Central memory CD4-positive, alpha-beta T cell (primary cell): ENCODE results near the gene CEP85L.

ENCODE experiments used
- DNase-seq: peaks from one replicate; pipeline ENCODE4 v3.0.0; 2022

The CEP85L gene

DNA sequence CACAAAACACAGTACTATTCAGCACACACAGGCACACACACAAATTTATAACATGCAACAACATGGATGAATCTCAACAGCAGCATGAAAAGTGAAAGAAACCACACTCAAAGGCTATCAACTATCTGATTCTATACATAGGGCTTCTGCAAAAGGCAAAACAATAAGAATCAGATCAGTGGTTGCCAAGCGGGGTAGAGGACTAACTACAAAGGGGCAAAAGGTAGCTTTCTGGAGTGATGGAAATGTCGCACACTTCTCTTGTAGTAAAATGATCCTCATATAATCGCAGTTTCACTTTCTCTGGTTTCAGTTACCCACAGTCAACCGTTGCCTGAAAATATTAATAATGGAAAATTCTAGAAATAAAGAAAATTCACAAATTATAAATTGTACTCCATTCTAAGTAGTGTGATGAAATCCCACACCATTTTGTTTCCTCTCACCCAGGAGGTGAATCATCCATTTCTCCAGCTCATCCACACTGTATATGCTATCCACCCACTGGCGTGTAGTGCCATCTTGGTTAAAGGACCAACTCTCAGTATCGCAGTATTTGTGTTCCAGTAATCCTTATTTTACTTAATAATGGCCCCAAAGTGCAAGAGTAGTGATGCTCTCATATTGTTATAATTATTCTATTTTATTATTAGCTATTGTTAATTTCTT lies 116.1 kb downstream of the CEP85L start:
- no peak for DNase-seq

GRCh38 chr6:118530942-118531341 lies 120.4 kb downstream of the CEP85L start:
- DNase-seq: no peak

DNA sequence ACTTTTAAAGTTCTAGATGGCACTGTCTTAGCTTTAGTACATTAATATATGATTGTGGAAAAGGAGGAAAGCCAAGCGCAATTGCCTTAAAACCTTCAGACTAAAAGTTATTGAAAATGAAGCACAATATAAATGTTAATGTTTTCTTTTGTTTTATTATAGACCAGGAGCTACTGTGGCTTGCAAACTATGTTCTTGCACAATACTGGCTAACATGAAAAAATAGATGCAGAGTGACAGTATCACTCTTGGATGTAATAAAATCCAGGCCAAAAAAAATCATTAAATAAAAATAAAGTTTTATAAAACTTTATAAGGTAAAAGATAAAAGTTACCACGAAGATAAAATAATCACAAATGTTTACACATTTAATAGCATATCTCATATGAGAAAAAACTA lies 121.6 kb downstream of the CEP85L start:
- no peak for DNase-seq

- no peak for DNase-seq
Observed at GRCh38 chr6:118528129-118528528, 123.3 kb downstream of the CEP85L start.

DNA sequence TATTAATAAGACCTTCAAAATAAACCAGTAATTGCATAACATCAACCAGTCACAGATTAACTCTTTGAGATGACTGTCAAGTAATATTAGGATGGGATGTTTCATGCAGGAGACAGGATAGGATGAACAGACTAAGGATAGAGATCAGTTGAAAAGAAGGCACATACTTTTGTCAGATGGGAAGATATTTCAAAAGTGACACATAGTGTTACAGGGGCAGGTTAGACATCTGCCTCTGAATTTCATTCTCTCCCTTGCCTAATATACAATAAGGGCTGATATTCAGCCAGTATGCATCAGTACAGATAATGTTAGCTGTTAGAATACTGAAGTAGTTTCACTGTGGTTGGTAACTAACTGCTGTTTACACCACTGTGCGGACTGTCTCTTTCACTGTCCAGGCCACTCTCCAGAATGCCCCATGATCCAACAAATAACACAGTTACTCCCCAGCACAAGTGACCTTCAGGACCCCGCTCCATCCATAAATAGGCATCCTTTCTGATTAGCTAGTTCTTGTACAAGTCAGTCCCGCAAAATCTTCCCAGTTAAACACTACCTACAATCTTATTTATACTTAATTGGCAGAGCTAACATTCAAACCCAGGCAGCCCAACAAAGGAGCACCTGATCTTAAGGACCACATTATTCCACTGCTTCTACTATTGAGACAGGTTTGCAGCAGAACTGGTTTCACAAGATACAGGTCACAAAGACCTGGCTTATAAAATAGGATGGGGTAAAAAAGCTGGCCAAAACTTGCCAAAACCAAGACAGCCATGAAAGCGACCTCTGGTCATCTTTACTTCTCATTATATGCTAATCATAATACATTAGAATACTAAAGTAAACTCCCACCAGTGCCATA lies 125.2 kb downstream of the CEP85L start:
- DNase-seq: no peak

DNA sequence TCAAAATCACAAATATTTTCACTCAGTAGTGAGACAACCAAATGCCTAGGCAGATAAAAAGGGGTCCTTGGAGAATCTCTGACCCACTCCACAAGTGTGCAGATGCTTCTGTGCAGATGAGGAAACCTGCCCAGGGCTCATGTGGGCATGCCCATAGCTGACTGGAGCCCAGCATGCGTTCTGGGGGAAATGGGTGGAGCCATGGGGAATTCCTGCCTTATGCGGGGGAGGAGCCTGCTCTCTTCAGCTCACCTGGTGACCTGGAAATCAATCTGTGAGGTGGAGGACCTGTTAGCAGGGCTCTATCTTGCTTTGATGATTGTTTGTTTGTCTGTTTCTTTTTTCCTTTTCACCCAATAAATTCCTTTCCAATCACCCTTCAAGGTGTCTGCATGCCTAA lies 126.7 kb downstream of the CEP85L start:
- no peak for DNase-seq

GRCh38 chr6:118523216-118523615 lies 128.2 kb downstream of the CEP85L start:
- no peak for DNase-seq

DNA sequence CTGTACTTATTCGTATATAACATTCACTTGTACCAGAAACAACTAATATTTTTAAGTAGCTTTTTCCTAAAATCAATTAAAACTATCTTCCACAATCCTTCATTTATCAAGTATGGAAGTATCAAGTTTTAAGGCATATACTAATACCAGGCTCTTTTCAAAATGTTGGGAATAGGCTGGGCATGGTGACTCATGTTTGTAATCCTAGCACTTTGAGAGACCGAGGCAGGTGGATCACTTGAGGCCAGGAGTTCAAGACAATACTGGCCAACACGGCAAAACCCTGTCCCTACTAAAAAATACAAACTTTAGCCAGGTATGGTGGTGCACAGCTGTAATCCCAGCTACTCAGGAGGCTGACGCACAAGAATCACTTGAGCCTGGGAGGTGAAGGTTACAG lies 129.0 kb downstream of the CEP85L start:
- DNase-seq: no peak

GRCh38 chr6:118514689-118515088 lies 136.7 kb downstream of the CEP85L start:
- no peak for DNase-seq

DNA sequence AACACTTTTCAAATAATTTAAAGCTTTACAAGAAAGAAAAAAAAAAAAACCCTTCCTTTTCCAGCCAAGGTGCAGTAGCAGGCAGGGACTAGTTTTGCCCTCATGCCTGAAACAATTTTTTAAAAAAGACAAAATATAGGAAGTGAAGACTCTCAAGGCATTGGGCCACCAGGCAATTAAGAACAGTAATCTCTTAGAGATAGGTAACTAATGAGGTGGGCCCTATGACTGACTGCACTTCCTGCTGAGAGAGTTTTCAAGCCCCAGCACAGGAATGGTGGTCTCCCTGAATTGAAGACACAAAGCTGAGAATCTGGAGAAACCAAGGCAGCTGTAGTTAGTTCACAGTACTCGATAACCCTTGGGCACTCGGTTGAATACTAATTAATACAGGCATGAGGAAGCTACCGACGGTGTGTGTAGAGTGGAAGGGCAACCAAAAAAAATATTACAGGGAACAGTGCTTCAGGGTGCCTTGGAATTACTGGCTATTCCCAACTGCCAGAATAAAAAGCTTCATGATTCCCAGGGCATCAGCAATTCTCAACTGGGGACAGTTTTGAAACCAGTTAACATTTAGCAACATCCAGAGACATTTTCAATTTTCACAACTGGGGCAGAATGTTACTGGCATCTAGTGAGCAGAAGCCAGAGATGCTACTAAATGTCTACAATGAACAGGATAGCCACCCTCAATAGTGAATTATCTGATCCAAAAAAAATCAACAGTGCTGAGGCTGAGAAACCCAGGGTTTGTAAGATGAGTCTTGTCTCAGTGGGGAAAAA lies 139.3 kb downstream of the CEP85L start:
- DNase-seq: no peak

GRCh38 chr6:118509009-118509617 lies 142.3 kb downstream of the CEP85L start:
- DNase-seq: no peak

DNA sequence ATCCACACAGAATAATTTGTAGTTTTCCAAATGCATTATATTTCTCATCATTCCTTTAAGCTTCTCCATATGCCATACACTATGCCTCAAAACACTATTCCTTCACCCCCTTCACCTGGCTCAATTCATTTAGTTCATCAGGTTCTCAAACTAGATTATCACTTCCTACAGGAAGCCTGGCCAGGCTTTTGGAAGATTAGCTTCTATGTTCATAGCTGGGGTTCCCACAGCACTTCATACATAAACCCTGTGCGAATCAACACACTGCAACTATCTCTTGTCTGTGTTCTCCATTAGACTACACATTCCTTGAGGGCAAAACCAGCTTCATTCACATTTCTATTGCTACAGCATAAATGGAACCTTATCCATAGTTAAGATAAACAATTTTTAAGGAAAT lies 143.8 kb downstream of the CEP85L start:
- DNase-seq: no peak

DNA sequence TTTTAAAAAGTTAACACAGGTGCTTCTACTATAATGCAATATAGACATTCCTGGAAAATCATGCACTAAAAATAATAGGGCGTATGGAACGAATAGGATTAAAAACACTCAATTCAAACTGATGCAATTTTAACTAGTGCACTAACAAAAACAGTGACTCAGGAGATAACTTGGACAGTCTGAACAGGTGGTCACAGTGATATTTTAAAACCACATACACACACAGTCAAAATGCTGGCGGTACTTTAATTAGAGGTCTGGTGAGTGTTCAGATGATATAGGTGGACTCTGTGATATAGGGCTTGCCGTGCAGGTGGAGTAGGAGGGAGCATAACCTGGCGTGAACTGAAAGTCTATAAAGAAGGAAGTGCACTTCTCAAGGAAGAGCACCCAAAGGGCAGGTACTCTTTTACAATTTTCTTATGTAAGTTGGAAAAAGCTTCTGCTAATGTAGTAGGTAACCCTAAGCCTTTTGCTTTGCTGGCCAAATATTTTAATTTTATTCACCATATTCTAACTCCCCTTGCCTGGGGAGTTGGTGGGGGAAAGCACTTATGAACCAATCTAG lies 145.2 kb downstream of the CEP85L start:
- DNase-seq: no peak

- DNase-seq: no peak
Observed at GRCh38 chr6:118505656-118506055, 145.7 kb downstream of the CEP85L start.

DNA sequence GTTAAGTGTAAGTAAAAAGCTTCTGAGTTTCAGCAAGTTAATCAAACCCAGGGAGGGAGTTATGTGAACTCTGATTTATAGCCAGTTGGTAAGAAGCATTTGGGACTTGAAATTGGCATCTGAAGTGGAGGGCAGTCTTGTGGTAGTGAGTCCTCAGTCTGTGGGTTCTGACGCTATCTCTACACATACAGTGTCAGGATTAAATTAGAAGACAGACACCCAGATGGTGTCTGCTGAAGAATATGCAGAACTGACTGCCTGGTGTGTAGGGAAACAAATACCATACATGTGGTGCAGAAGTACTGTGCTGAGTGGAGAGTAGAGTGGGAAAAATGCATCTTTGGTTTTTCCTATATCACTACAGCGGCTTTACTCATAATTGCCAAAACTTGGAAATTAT lies 146.8 kb downstream of the CEP85L start:
- no peak for DNase-seq

DNA sequence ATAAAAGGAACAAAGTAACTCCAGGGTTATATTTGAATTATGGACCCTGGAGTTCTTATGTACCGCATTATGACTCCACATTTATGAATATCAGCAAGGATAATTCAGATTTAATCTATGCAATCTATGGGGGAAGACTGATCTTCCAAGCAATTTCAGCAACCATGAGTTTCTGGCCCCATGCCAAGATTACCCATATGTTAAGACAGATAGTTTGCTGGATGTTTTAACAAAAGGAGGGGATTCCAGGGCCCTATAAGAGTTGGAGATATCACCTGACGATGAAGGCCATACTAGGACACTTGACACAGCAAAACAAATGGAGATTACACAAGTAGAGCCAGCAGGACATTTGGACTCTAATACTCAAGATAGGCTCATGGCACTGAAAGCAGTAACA lies 149.2 kb downstream of the CEP85L start:
- no peak for DNase-seq

DNA sequence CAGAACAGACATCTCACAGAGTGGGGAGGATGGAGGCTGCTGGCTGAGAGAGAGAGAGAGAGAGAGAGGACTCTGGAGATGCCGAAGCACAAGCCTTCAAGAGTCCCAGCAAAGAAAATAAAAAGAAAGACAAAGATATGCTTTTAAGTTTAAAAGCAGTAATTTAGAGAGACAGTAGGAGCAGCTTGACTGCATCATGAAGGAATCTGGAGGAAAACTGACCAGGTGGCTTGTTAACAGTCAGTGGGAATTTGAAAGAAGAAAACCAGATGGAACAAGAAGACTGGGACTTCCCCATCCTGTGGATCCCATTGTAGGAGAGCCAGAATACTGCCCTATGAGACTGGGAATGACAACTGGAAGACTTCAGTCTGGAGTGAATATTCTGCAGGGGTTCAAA lies 149.6 kb downstream of the CEP85L start:
- no peak for DNase-seq

GRCh38 chr6:118501099-118501498 lies 150.3 kb downstream of the CEP85L start:
- DNase-seq: no peak

- DNase-seq: no peak
Observed at GRCh38 chr6:118500130-118501015, 151.0 kb downstream of the CEP85L start.

DNA sequence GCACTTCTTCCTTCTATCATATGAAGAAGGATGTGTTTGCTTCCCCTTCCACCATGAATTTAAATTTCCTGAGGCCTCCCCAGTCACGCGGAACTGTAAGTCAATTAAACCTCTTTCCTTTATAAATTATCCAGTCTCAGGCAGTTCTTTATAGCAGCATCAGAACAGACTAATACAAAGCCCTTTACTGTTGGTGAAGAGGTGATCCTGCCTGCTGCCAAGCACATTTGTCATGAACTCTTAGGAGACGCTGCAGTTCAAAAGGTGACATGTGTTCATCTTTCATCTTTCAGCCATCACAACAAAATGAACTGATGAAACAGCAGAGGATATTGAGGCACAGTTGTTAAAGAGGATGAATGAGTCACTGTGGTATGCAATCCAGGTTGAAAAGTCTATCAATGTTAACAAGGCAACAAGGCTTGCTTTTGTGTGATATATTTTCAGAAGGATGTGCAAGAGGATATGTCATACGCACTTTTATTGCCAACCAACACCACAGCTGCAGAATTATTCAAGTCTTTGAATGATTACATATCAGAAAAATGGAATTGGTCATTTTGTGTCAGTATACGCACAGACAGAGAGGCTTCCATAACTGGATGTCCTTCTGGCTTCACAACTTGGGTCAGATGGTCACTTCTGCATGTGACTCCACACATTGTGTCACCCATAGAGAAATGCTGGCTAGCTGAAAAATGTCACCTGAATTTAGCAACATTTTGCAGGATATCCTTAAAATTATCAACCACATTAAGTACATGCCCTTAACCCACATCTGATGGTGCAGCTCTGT lies 155.7 kb downstream of the CEP85L start:
- DNase-seq: no peak

- no peak for DNase-seq
Observed at GRCh38 chr6:118494091-118494490, 157.3 kb downstream of the CEP85L start.
